Right atrium auricular region (tissue), 2 donors: ENCODE measurements around the gene NR3C2. TPM values are rescaled to one million over a fixed set of nuclear protein-coding genes. Genes with fewer than 3 reads are reported as not detected.
A peak's percentile ranks its signal among the peaks of the same experiment; 100 is the strongest.

ENCODE experiments used
- DNase-seq: peaks from one replicate; pipeline ENCODE4 v3.0.0-alpha.2; 2019; ENCODE audit warnings: low spot score
- H3K27ac ChIP-seq, 2 donors: fragments of 200-600 bp; sonication (generic); 1 replicate in 1 of 2; 2 replicates in 1 of 2; pipeline ENCODE4 v1.5.1; 2016 to 2019
- H3K27me3 ChIP-seq, 2 donors: fragments of 200-600 bp; sonication (generic); one replicate each; pipeline versions ENCODE4 v1.5.1 to v1.6.0; 2017 to 2019
- H3K36me3 ChIP-seq: fragments of 200-600 bp; sonication (generic); one replicate; pipeline ENCODE4 v1.5.1; 2016
- H3K4me1 ChIP-seq, 2 donors: fragments of 200-600 bp; sonication (generic); one replicate each; pipeline versions ENCODE4 v1.5.1 to v1.6.0; 2017 to 2019
- H3K4me3 ChIP-seq, 2 donors: fragments of 200-600 bp; sonication (generic); 1 replicate in 1 of 2; 2 replicates in 1 of 2; pipeline ENCODE4 v1.5.1; 2017 to 2019; ENCODE audit warnings: mild to moderate bottlenecking in 1 of 2, moderate library complexity in 1 of 2
- H3K9me3 ChIP-seq, 2 donors: fragments of 200-600 bp; sonication (generic); one replicate each; pipeline ENCODE4 v1.5.1; 2019
- CTCF ChIP-seq, 2 donors: fragments of 200-600 bp; sonication (generic); IDR thresholded peaks; one replicate each; pipeline ENCODE4 v1.5.1; 2019; ENCODE audit warnings: antibody characterized with exemption in 2 of 2
- total RNA-seq, 2 donors: library from RNA; depleted of rRNA; stranded (reverse); fragments of >200 nt; gene quantifications; one replicate each; pipeline ENCODE4 v1.1.0, GENCODE V29; 2016

NR3C2 gene
- total RNA-seq: 10 to 100 TPM; 15.7 to 39.9 TPM

- Histone ChIP-seq H3K27ac (peak within 1 kb of the TSS; percentile 93 to 97), H3K4me3 (peak within 1 kb of the TSS; percentile 88), H3K27me3 (no peaks in the 10 kb centered on the region), H3K36me3 (no peaks in the 10 kb centered on the region), H3K9me3 (no peaks in the 10 kb centered on the region), H3K4me1 (peaks cover 0 to 38% of the 10 kb centered on the region in 2 donors)
- TF ChIP-seq CTCF (IDR thresholded peaks at IDR 0.05): peak in 1 of 2 donors; percentile 7
- DNase-seq: peak; percentile 100
Measured at GRCh38 chr4:148441986-148442831, at the start of gene NR3C2. Gene NR3C2, minus strand, starts transcription at chr4:148442414.

GRCh38 chr4:148487181-148487580 lies 45.0 kb upstream of the NR3C2 start:
- H3K4me1 ChIP-seq: no peaks in the 10 kb centered on the region
- no peaks in the 10 kb centered on the region for H3K36me3 ChIP-seq
- H3K9me3 ChIP-seq: peaks cover 0 to 11% of the 10 kb centered on the region in 2 donors
- H3K27me3 ChIP-seq: no peaks in the 10 kb centered on the region
- no peak overlapping the region for H3K4me3 ChIP-seq
- no peak for TF ChIP-seq CTCF (IDR thresholded peaks at IDR 0.05)
- H3K27ac ChIP-seq: no peak overlapping the region
- no peak for DNase-seq

- Histone ChIP-seq H3K4me3 (no peak overlapping the region), H3K27me3 (no peaks in the 10 kb centered on the region), H3K9me3 (peaks cover 0 to 11% of the 10 kb centered on the region in 2 donors), H3K4me1 (no peaks in the 10 kb centered on the region), H3K27ac (no peak overlapping the region), H3K36me3 (no peaks in the 10 kb centered on the region)
- no peak for TF ChIP-seq CTCF (IDR thresholded peaks at IDR 0.05)
- DNase-seq: no peak
Measured at GRCh38 chr4:148481636-148482035, 39.4 kb upstream of the NR3C2 start.

GRCh38 chr4:148477276-148477675 lies 35.1 kb upstream of the NR3C2 start:
- TF ChIP-seq CTCF (IDR thresholded peaks at IDR 0.05): no peak
- DNase-seq: no peak
- no peaks in the 10 kb centered on the region for H3K4me1 ChIP-seq
- H3K36me3 ChIP-seq: no peaks in the 10 kb centered on the region
- H3K9me3 ChIP-seq: no peaks in the 10 kb centered on the region
- H3K27me3 ChIP-seq: no peaks in the 10 kb centered on the region
- no peak overlapping the region for H3K27ac ChIP-seq
- no peak overlapping the region for H3K4me3 ChIP-seq

GRCh38 chr4:148469938-148470337 lies 27.7 kb upstream of the NR3C2 start:
- H3K27ac ChIP-seq: no peak overlapping the region
- no peaks in the 10 kb centered on the region for H3K27me3 ChIP-seq
- no peaks in the 10 kb centered on the region for H3K36me3 ChIP-seq
- TF ChIP-seq CTCF (IDR thresholded peaks at IDR 0.05): peak in 1 of 2 donors; percentile 15
- no peaks in the 10 kb centered on the region for H3K4me1 ChIP-seq
- no peaks in the 10 kb centered on the region for H3K9me3 ChIP-seq
- no peak overlapping the region for H3K4me3 ChIP-seq
- DNase-seq: no peak
